SH-SY5Y (cell line): Measurements from ENCODE around the gene COBL.

Source experiments
- GATA2 ChIP-seq: IDR thresholded peaks from 2 replicates; pipeline ENCODE4 v1.6.1; 2011; ENCODE audit warnings: mild to moderate bottlenecking, low read depth, low read length
- GATA3 ChIP-seq: IDR thresholded peaks from 2 replicates; pipeline ENCODE4 v1.6.1; 2011; ENCODE audit warnings: low read depth, mild to moderate bottlenecking, low read length, moderate library complexity

- no peak for TF ChIP-seq GATA3
- no peak for TF ChIP-seq GATA2
Measured at GRCh38 chr7:51158742-51159445, 157.7 kb downstream of the COBL start.
